ENCODE data around the gene AP3D1. TPM values are rescaled to one million over a fixed set of nuclear protein-coding genes. Genes with fewer than 3 reads are reported as not detected.
A peak's percentile ranks its signal among the peaks of the same experiment; 100 is the strongest.

The AP3D1 gene
- total and polyA plus RNA-seq, 9 of the 15 experiments (the other 6 are each of a cell fraction or from before 2014, with no cell fraction given), result 1.2 to 86.1 (median 35.9) TPM

DNA sequence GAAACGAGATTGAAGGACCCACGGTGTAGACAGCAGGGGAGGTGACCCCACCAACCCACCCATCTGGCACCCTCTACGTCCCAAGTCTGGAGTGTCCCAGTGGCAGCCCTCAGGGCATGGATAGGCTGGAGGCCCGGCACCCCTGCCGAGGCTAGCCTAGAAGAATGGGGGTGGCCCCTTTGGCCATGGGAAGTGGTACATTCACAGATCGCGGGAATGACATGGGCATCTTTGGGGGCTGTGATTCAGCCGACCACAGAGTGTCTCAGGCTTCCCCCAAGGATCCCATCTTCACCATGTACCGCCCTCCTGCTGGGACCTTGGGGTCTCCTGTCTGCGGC, 89.0 kb downstream of the AP3D1 start:
- ChIA-PET POLR2A (interaction anchor here (0.6 to 6.8 kb wide), 10 partner anchors 11 to 198 kb away, joined by 3 to 72 read pairs (median 4); no protein-coding TSS in a partner anchor), CTCF (ENCODE audit: low intra/inter-chr PET ratio) (interaction anchor here (0.7 kb wide), 1 partner anchor 43 kb away, joined by 4 read pairs; no protein-coding TSS in a partner anchor)
- Histone ChIP-seq H3K27me3 (ENCODE audit: control insufficient read depth in 2 of 2, insufficient read depth in 2 of 2, low read length in 2 of 2) (no peaks in the 10 kb centered on the region), H3K4me1 (replicated peaks in 1 of 2; ENCODE audit: control insufficient read depth in 2 of 2, insufficient read depth in 2 of 2, low read length in 2 of 2) (peaks cover 36 to 69% of the 10 kb centered on the region in 2 experiments), H3K27ac (ENCODE audit: extremely low read depth, low read depth, low read length) (peak overlapping the region; percentile 100), H3K36me3 (ENCODE audit: control insufficient read depth, insufficient read depth, low read length) (no peaks in the 10 kb centered on the region), H2AFZ (ENCODE audit: low read depth, low read length) (no peak overlapping the region), H4K20me1 (replicated peaks; ENCODE audit: control insufficient read depth, insufficient read depth, low read length) (no peaks in the 10 kb centered on the region), H3K4me3 (peak overlapping the region; percentile 76), H3K79me2 (ENCODE audit: control insufficient read depth, insufficient read depth, low read length) (peaks cover 9% of the 10 kb centered on the region; the same call in 2 of the 3 replicates), H3K9me3 (replicated peaks; ENCODE audit: control insufficient read depth, insufficient read depth, low read depth, low read length) (no peaks in the 10 kb centered on the region), H3K9ac (ENCODE audit: insufficient read depth in 1 of 2, low read depth in 2 of 2, low read length in 2 of 2) (peak overlapping the region; percentile 97 to 98), H3K4me2 (ENCODE audit: insufficient read depth, low read length) (peak overlapping the region; percentile 95), H3K9me1 (ENCODE audit: control insufficient read depth, insufficient read depth, low read length) (no peaks in the 10 kb centered on the region)
- DNase-seq (ENCODE audit: extremely low read depth in 1 of 4, low spot score in 3 of 4) (no peak), ATAC-seq (no peak), FAIRE-seq (no peak)
- 62% methylated on average over 10 of the region's 10 CpGs for WGBS (ENCODE audit: insufficient coverage, low coverage, missing lambda C conversion rate)
- intact Hi-C loops (cut with micrococcal nuclease) (loop anchor here (5.0 kb wide), 1 partner anchor 135 kb away; no protein-coding TSS in a partner anchor), in situ Hi-C loops (cut with MboI) (no loop called here)
- TF ChIP-seq FOXP1 (CRISPR knock-in tag; IDR thresholded peaks at IDR 0.05) (0 out of 2 replicates have a peak, but pooled peaks have one; percentile 20), NR4A1 (CRISPR knock-in tag; IDR thresholded peaks at IDR 0.05) (0 out of 2 replicates have a peak, but pooled peaks have one; percentile 5), NR4A1 (tag; IDR thresholded peaks at IDR 0.05) (no peak), CREB1 (IDR thresholded peaks at IDR 0.05) (no peak), CREB1 (CRISPR knock-in tag; IDR thresholded peaks at IDR 0.05) (no peak), ZC3H4 (CRISPR knock-in tag; IDR thresholded peaks at IDR 0.05; ENCODE audit: borderline replicate concordance) (no peak), NR2C1 (IDR thresholded peaks at IDR 0.05) (no peak), NR2C1 (tag; IDR thresholded peaks at IDR 0.05) (no peak), PRDM10 (IDR thresholded peaks at IDR 0.05; ENCODE audit: partially characterized antibody) (peak; percentile 63), ZBTB33 (CRISPR knock-in tag; IDR thresholded peaks at IDR 0.05) (0 out of 2 replicates have a peak, but pooled peaks have one; percentile 54), IRF9 (tag; IDR thresholded peaks at IDR 0.05) (no peak)
- no TSS peak for BruUV-seq (replicated peaks)
